IPS-20b (cell line): ENCODE measurements around the gene LMNTD2.

Source experiments
- H3K27ac ChIP-seq: one replicate; pipeline ENCODE4 v1.5.1; 2013; ENCODE audit warnings: low read length
- H3K27me3 ChIP-seq: 2 replicates; pipeline ENCODE4 v1.6.1; 2013; ENCODE audit warnings: mild to moderate bottlenecking, low read length, inconsistent platforms; ENCODE audit not compliant: insufficient read depth
- H3K36me3 ChIP-seq: 2 replicates; pipeline ENCODE4 v1.6.1; 2013; ENCODE audit warnings: low read depth, mild to moderate bottlenecking, inconsistent platforms, low read length, moderate library complexity; ENCODE audit not compliant: insufficient read depth
- H3K4me1 ChIP-seq: 2 replicates; pipeline ENCODE4 v1.6.1; 2013; ENCODE audit warnings: mild to moderate bottlenecking, control low read depth, inconsistent platforms, low read length, moderate library complexity; ENCODE audit not compliant: insufficient read depth
- H3K4me3 ChIP-seq: 2 replicates; pipeline ENCODE4 v1.5.1; 2013; ENCODE audit warnings: mild to moderate bottlenecking, low read length, inconsistent platforms
- H3K9ac ChIP-seq: 2 replicates; pipeline ENCODE4 v1.6.1; 2013; ENCODE audit warnings: low read depth, mild to moderate bottlenecking, inconsistent platforms, low read length, moderate library complexity
- H3K9me3 ChIP-seq: 2 replicates; pipeline ENCODE4 v1.6.1; 2013; ENCODE audit warnings: mild to moderate bottlenecking, low read depth, low read length, inconsistent platforms; ENCODE audit not compliant: insufficient read depth

Gene LMNTD2

GRCh38 chr11:554428-555226 lies 5.9 kb downstream of the LMNTD2 start:
- no peaks in the 10 kb centered on the region for H3K36me3 ChIP-seq
- H3K9ac ChIP-seq, result peak overlapping the region; percentile 41; the same call in 1 of the 2 replicates
- no peak overlapping the region for H3K27ac ChIP-seq
- no peaks in the 10 kb centered on the region for H3K9me3 ChIP-seq
- peak overlapping the region; percentile 64; the same call in 1 of the 2 replicates for H3K4me3 ChIP-seq
- peaks cover 53% of the 10 kb centered on the region for H3K27me3 ChIP-seq
- no peaks in the 10 kb centered on the region; the same call in 1 of the 2 replicates for H3K4me1 ChIP-seq

GRCh38 chr11:553988-554340 lies 6.6 kb downstream of the LMNTD2 start:
- peaks cover 47% of the 10 kb centered on the region for H3K27me3 ChIP-seq
- H3K36me3 ChIP-seq, result no peaks in the 10 kb centered on the region
- H3K4me1 ChIP-seq, result no peaks in the 10 kb centered on the region
- no peak overlapping the region for H3K9ac ChIP-seq
- H3K9me3 ChIP-seq, result no peaks in the 10 kb centered on the region
- no peak overlapping the region for H3K4me3 ChIP-seq
- no peak overlapping the region for H3K27ac ChIP-seq

DNA sequence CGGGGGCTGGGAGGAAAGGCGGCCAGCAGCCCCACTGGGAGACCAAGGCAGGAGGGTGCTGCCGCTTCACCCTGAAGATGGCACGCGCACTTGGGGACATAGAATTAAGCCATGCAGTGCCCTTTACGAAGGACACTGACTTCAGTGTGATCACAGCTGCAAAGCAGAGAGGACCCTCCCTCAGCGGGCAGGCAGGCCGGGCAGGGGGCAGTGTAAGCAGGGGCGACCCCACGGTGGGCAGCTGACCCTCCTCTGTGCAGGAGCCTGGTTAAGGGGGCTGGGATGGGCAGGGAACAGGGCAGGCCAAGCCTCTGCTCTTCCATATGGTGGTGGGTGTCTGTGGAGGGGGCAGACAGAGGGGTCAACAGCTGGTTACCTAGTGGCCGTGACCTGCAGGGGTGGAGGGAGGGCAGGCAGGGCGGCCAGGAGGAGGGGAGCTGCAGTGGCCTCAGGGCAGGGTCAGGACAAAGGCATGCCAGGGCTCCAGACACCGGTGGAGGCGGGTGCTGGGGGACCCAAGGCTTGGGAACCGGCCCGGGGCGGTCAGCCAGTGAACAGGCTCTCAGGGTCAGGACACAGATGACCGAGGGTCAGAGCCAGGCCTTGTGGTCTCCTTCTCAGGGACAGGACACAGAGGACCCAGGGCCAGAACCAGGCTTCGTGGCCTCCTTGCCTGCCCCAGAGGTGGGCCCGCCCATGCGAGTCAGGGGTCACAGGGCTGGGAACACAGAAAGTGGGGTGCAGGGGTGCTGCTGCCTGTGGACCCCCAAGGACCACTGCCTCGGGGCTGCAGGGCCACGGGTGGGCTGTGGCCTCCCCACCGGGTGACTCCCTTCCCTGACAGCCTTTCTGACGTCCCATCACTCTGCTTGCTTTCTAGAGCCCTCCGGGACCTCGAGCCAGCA lies 7.2 kb downstream of the LMNTD2 start:
- Histone ChIP-seq H3K9me3 (no peaks in the 10 kb centered on the region), H3K36me3 (no peaks in the 10 kb centered on the region), H3K27me3 (peaks cover 41% of the 10 kb centered on the region), H3K27ac (no peak overlapping the region), H3K4me3 (no peak overlapping the region), H3K4me1 (no peaks in the 10 kb centered on the region), H3K9ac (no peak overlapping the region)

- no peaks in the 10 kb centered on the region for H3K36me3 ChIP-seq
- H3K27ac ChIP-seq, result no peak overlapping the region
- H3K27me3 ChIP-seq, result peaks cover 23% of the 10 kb centered on the region
- no peak overlapping the region for H3K4me3 ChIP-seq
- no peaks in the 10 kb centered on the region for H3K4me1 ChIP-seq
- H3K9me3 ChIP-seq, result no peaks in the 10 kb centered on the region
- H3K9ac ChIP-seq, result no peak overlapping the region
Observed at GRCh38 chr11:551596-551995, 8.9 kb downstream of the LMNTD2 start.

- Histone ChIP-seq H3K9me3 (no peaks in the 10 kb centered on the region), H3K4me1 (no peaks in the 10 kb centered on the region)
Observed at GRCh38 chr11:551131-551530, 9.4 kb downstream of the LMNTD2 start.

GRCh38 chr11:550746-551085 lies 9.8 kb downstream of the LMNTD2 start:
- peaks cover 15% of the 10 kb centered on the region for H3K27me3 ChIP-seq
- H3K9me3 ChIP-seq, result no peaks in the 10 kb centered on the region
- no peak overlapping the region for H3K9ac ChIP-seq
- no peaks in the 10 kb centered on the region for H3K4me1 ChIP-seq
- H3K27ac ChIP-seq, result no peak overlapping the region
- H3K4me3 ChIP-seq, result no peak overlapping the region
- no peaks in the 10 kb centered on the region for H3K36me3 ChIP-seq

More at GRCh38 chr11:551131-551530, 9.4 kb downstream of the LMNTD2 start:
- Histone ChIP-seq H3K27me3 (peaks cover 19% of the 10 kb centered on the region), H3K9ac (no peak overlapping the region), H3K27ac (no peak overlapping the region), H3K4me3 (no peak overlapping the region), H3K36me3 (no peaks in the 10 kb centered on the region)

GRCh38 chr11:550021-550745 lies 10.4 kb downstream of the LMNTD2 start:
- Histone ChIP-seq H3K9ac (no peak overlapping the region), H3K4me1 (no peaks in the 10 kb centered on the region), H3K9me3 (no peaks in the 10 kb centered on the region), H3K4me3 (no peak overlapping the region), H3K36me3 (no peaks in the 10 kb centered on the region), H3K27me3 (peaks cover 9% of the 10 kb centered on the region), H3K27ac (no peak overlapping the region)

DNA sequence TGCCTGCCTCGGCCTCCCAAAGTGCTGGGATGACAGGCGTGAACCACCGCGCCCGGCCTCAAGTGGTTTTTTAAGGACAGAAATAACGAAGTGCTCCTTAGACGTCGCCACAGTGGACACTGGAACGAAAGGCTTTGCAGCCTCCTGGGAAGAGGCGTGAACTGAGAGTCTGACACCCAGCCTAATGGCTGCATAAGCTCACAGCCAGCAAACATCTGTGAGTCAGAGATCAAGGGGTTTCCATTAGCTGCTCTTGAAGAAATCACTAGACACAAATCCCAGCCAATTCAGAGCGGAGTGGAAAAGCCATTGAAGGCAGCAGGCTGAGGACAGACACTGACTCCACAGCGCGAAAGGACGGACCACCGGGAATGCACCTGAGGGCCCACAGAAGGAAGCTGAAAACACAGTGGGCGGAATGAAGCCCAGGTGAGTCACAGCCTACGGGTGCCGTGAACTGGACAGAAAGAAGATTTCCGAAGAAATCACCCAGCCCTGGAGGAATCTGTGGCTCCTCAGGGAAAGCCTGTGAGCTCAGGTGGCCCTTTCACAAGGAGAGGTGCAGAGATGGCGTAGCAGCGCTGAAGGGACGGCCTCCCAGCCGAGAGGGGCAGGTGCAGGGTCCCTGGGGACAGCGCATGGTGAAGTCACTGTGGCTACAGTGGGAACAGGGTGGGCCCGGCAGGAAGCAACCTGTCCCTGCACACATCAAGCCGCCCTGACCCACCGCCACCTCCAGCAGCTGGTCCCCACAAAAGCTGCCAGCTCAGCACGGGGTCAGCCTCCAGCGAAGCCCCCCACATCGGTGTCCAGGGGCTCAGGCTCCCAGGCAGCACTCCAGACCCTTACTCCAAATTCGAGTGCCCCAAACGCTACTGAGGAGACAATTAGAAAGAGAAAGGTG lies 11.6 kb downstream of the LMNTD2 start:
- no peak overlapping the region for H3K4me3 ChIP-seq
- no peaks in the 10 kb centered on the region for H3K36me3 ChIP-seq
- no peaks in the 10 kb centered on the region for H3K9me3 ChIP-seq
- H3K4me1 ChIP-seq, result no peaks in the 10 kb centered on the region
- H3K27ac ChIP-seq, result no peak overlapping the region
- H3K9ac ChIP-seq, result no peak overlapping the region
- H3K27me3 ChIP-seq, result peaks cover 4% of the 10 kb centered on the region

- Histone ChIP-seq H3K4me1 (no peaks in the 10 kb centered on the region), H3K27ac (no peak overlapping the region), H3K36me3 (no peaks in the 10 kb centered on the region)
Observed at GRCh38 chr11:545171-545570, 15.4 kb downstream of the LMNTD2 start.

DNA sequence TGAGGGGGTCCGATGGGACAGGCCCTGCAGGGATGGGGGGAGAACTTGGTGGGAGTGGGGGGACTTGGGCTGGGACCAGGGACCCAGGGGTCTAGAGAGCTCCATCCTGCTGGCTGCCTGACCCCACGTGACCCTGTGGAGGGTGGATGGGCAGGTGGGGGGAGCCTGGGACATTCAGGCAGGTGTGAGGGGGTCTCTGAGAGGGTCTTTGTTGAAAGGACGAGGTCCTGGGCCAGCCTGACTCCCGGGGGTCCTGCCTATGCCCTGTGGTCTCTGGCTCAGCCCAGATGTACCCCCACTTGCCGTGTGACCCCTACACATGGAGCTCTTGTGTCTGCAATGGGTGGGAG lies 15.7 kb downstream of the LMNTD2 start:
- H3K27me3 ChIP-seq, result no peaks in the 10 kb centered on the region
- H3K4me1 ChIP-seq, result no peaks in the 10 kb centered on the region

More at GRCh38 chr11:545171-545570, 15.4 kb downstream of the LMNTD2 start:
- Histone ChIP-seq H3K9me3 (no peaks in the 10 kb centered on the region), H3K27me3 (no peaks in the 10 kb centered on the region), H3K4me3 (no peak overlapping the region), H3K9ac (no peak overlapping the region)

GRCh38 chr11:541433-541885 lies 19.1 kb downstream of the LMNTD2 start:
- Histone ChIP-seq H3K9ac (no peak overlapping the region), H3K4me3 (no peak overlapping the region), H3K27ac (no peak overlapping the region), H3K27me3 (peaks cover 24% of the 10 kb centered on the region), H3K36me3 (no peaks in the 10 kb centered on the region), H3K4me1 (peaks cover 5% of the 10 kb centered on the region; the same call in 1 of the 2 replicates), H3K9me3 (no peaks in the 10 kb centered on the region)

More for the DNA sequence above, 15.7 kb downstream of the LMNTD2 start:
- no peak overlapping the region for H3K4me3 ChIP-seq
- H3K9me3 ChIP-seq, result no peaks in the 10 kb centered on the region
- no peak overlapping the region for H3K27ac ChIP-seq
- H3K36me3 ChIP-seq, result no peaks in the 10 kb centered on the region
- no peak overlapping the region for H3K9ac ChIP-seq
